ENCODE measurements around the gene GPX4.

The GPX4 gene

GRCh38 chr19:1105873-1106840 lies 2.4 kb downstream of the GPX4 start:
- Histone ChIP-seq H3K9me3 (ENCODE audit: control insufficient read depth, insufficient read depth, low read length) (no peaks in the 10 kb centered on the region), H3K4me1 (ENCODE audit: control insufficient read depth, insufficient read depth, low read length) (peaks cover 2% of the 10 kb centered on the region; the same call in 1 of the 2 replicates), H3K27me3 (ENCODE audit: control insufficient read depth, insufficient read depth, low read length) (no peaks in the 10 kb centered on the region), H3K4me3 (ENCODE audit: low read length) (no peak overlapping the region), H3K36me3 (ENCODE audit: control insufficient read depth, insufficient read depth, low read length) (peaks cover 17% of the 10 kb centered on the region), H3K27ac (ENCODE audit: low read length) (no peak overlapping the region)
- no CpG with 5 or more reads among the region's 32 CpGs for WGBS (ENCODE audit: insufficient coverage, insufficient read length)
- no peak for DNase-seq (ENCODE audit: low read depth, low spot score)

- WGBS (ENCODE audit: insufficient coverage, insufficient read length): no CpG with 5 or more reads among the region's 17 CpGs
- Histone ChIP-seq H3K9me3 (ENCODE audit: control insufficient read depth, insufficient read depth, low read length) (no peaks in the 10 kb centered on the region), H3K4me3 (ENCODE audit: low read length) (no peak overlapping the region), H3K36me3 (ENCODE audit: control insufficient read depth, insufficient read depth, low read length) (peaks cover 17% of the 10 kb centered on the region), H3K4me1 (ENCODE audit: control insufficient read depth, insufficient read depth, low read length) (peaks cover 2% of the 10 kb centered on the region; the same call in 1 of the 2 replicates), H3K27me3 (ENCODE audit: control insufficient read depth, insufficient read depth, low read length) (no peaks in the 10 kb centered on the region), H3K27ac (ENCODE audit: low read length) (no peak overlapping the region)
- no peak for DNase-seq (ENCODE audit: low read depth, low spot score)
Observed at GRCh38 chr19:1106841-1107660, 3.3 kb downstream of the GPX4 start.

GRCh38 chr19:1107661-1108261 lies 4.0 kb downstream of the GPX4 start:
- Histone ChIP-seq H3K4me3 (ENCODE audit: low read length) (no peak overlapping the region), H3K9me3 (ENCODE audit: control insufficient read depth, insufficient read depth, low read length) (no peaks in the 10 kb centered on the region), H3K36me3 (ENCODE audit: control insufficient read depth, insufficient read depth, low read length) (peaks cover 17% of the 10 kb centered on the region), H3K27ac (ENCODE audit: low read length) (no peak overlapping the region), H3K4me1 (ENCODE audit: control insufficient read depth, insufficient read depth, low read length) (peaks cover 2% of the 10 kb centered on the region; the same call in 1 of the 2 replicates), H3K27me3 (ENCODE audit: control insufficient read depth, insufficient read depth, low read length) (no peaks in the 10 kb centered on the region)
- no peak for DNase-seq (ENCODE audit: low read depth, low spot score)
- WGBS (ENCODE audit: insufficient coverage, insufficient read length): no CpG with 5 or more reads among the region's 25 CpGs

- Histone ChIP-seq H3K9me3 (ENCODE audit: control insufficient read depth, insufficient read depth, low read length) (no peaks in the 10 kb centered on the region), H3K4me3 (ENCODE audit: low read length) (no peak overlapping the region), H3K36me3 (ENCODE audit: control insufficient read depth, insufficient read depth, low read length) (peaks cover 17% of the 10 kb centered on the region), H3K27me3 (ENCODE audit: control insufficient read depth, insufficient read depth, low read length) (no peaks in the 10 kb centered on the region), H3K27ac (ENCODE audit: low read length) (no peak overlapping the region), H3K4me1 (ENCODE audit: control insufficient read depth, insufficient read depth, low read length) (peaks cover 7% of the 10 kb centered on the region)
- no CpG with 5 or more reads among the region's 89 CpGs for WGBS (ENCODE audit: insufficient coverage, insufficient read length)
- DNase-seq (ENCODE audit: low read depth, low spot score): no peak
Observed at GRCh38 chr19:1108291-1109031, 4.7 kb downstream of the GPX4 start.

DNA sequence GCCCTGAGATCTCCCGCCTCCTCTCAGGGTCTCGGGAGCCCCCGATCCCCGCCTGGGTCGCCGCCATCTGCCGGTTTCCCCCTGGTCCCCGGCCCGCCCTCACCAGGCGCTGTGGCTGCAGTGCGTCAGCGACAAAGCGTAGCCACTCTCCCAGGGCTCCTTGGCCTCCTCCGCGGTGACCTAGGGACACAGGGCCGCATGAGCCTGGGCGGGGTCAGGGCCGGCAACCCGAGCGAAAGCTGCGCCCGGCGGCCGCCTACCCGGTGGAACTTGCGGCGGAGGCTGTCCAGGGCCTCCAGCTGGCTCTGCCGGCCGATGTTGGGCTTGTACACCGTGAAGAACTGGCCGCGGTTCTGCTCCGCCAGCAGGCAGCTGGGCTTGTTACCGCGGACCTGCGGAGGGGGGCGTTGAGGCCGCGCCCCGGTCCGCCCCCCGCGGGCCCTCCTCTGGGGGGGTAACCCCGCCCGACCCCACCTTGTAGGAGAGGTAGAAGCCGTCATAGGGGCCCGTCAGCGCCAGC lies 5.3 kb downstream of the GPX4 start:
- peaks cover 9% of the 10 kb centered on the region for H3K4me1 ChIP-seq (ENCODE audit: control insufficient read depth, insufficient read depth, low read length)
- no CpG with 5 or more reads among the region's 48 CpGs for WGBS (ENCODE audit: insufficient coverage, insufficient read length)
- H3K36me3 ChIP-seq (ENCODE audit: control insufficient read depth, insufficient read depth, low read length): peaks cover 22% of the 10 kb centered on the region
- H3K27ac ChIP-seq (ENCODE audit: low read length): no peak overlapping the region
- H3K9me3 ChIP-seq (ENCODE audit: control insufficient read depth, insufficient read depth, low read length): no peaks in the 10 kb centered on the region
- DNase-seq (ENCODE audit: low read depth, low spot score): no peak
- no peak overlapping the region for H3K4me3 ChIP-seq (ENCODE audit: low read length)
- H3K27me3 ChIP-seq (ENCODE audit: control insufficient read depth, insufficient read depth, low read length): no peaks in the 10 kb centered on the region

DNA sequence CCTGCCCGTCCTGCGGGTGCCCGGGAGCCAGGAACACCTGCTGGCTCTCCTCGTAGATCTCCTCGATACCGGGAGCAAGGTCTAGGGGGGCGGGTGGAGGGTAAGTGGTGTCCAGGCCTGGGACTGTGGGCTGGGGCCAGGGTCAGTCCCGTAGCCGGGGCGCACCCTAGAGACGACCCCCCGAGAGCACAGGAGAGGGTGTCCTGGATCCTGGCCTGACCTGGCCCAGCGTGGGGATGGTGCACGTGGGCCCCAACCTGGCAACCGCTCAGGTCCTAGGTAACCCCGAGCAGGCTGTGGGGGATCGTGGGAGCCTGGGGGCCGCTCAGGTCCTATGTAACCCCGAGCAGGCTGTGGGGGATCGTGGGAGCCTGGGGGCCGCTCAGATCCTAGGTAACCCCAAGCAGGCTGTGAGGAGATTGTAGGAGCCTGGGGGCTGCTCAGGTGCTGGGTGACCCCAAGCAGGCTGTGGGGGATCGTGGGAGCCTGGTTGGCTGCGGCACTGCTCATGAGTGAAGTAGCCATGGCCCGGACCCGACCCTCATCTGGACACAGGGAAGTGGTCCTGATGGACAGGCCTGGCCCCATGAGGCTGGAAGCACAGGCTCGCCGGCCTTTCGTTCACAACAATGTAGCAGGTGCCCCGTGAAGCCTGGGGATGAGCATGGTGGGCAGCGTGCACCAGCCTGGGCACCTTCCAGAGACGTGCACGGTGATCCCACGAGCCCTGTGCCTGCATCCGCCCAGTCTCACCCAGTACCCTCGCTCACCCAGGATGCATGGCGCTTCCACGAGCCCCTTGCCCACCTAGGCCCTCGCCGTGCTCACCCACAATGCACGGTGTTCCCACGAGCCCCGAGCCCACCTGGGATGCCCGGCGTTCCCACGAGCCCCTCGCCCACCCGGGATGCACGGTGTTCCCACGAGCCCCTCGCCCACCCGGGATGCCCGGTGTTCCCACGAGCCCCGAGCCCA lies 6.2 kb downstream of the GPX4 start:
- H3K27me3 ChIP-seq (ENCODE audit: control insufficient read depth, insufficient read depth, low read length): no peaks in the 10 kb centered on the region
- no CpG with 5 or more reads among the region's 54 CpGs for WGBS (ENCODE audit: insufficient coverage, insufficient read length)
- no peaks in the 10 kb centered on the region for H3K9me3 ChIP-seq (ENCODE audit: control insufficient read depth, insufficient read depth, low read length)
- DNase-seq (ENCODE audit: low read depth, low spot score): no peak
- no peak overlapping the region for H3K27ac ChIP-seq (ENCODE audit: low read length)
- peaks cover 25% of the 10 kb centered on the region for H3K36me3 ChIP-seq (ENCODE audit: control insufficient read depth, insufficient read depth, low read length)
- peaks cover 9% of the 10 kb centered on the region for H3K4me1 ChIP-seq (ENCODE audit: control insufficient read depth, insufficient read depth, low read length)
- H3K4me3 ChIP-seq (ENCODE audit: low read length): no peak overlapping the region

- Histone ChIP-seq H3K4me3 (ENCODE audit: low read length) (no peak overlapping the region), H3K36me3 (ENCODE audit: control insufficient read depth, insufficient read depth, low read length) (peaks cover 25% of the 10 kb centered on the region), H3K27me3 (ENCODE audit: control insufficient read depth, insufficient read depth, low read length) (no peaks in the 10 kb centered on the region), H3K27ac (ENCODE audit: low read length) (no peak overlapping the region), H3K9me3 (ENCODE audit: control insufficient read depth, insufficient read depth, low read length) (no peaks in the 10 kb centered on the region), H3K4me1 (ENCODE audit: control insufficient read depth, insufficient read depth, low read length) (peaks cover 7% of the 10 kb centered on the region)
- no CpG with 5 or more reads among the region's 18 CpGs for WGBS (ENCODE audit: insufficient coverage, insufficient read length)
- DNase-seq (ENCODE audit: low read depth, low spot score): no peak
Observed at GRCh38 chr19:1110809-1111640, 7.2 kb downstream of the GPX4 start.

GRCh38 chr19:1111641-1112267 lies 8.0 kb downstream of the GPX4 start:
- Histone ChIP-seq H3K4me3 (ENCODE audit: low read length) (no peak overlapping the region), H3K27me3 (ENCODE audit: control insufficient read depth, insufficient read depth, low read length) (no peaks in the 10 kb centered on the region), H3K4me1 (ENCODE audit: control insufficient read depth, insufficient read depth, low read length) (peaks cover 7% of the 10 kb centered on the region), H3K27ac (ENCODE audit: low read length) (no peak overlapping the region), H3K9me3 (ENCODE audit: control insufficient read depth, insufficient read depth, low read length) (no peaks in the 10 kb centered on the region), H3K36me3 (ENCODE audit: control insufficient read depth, insufficient read depth, low read length) (peaks cover 23% of the 10 kb centered on the region)
- no CpG with 5 or more reads among the region's 18 CpGs for WGBS (ENCODE audit: insufficient coverage, insufficient read length)
- DNase-seq (ENCODE audit: low read depth, low spot score): no peak

Data from iPS DF 6.9 (cell line).